ENCODE results near the gene AKAP13.

Gene AKAP13

GRCh38 chr15:85759376-85759775 lies 379.0 kb downstream of the AKAP13 start:
- H3K36me3 ChIP-seq (ENCODE audit: low read length) = no peaks in the 10 kb centered on the region
- H3K9me2 ChIP-seq (replicated peaks; ENCODE audit: insufficient read depth, low read length) = no peaks in the 10 kb centered on the region
- H3K27me3 ChIP-seq (ENCODE audit: low read length) = no peaks in the 10 kb centered on the region
- TF ChIP-seq EZH2phosphoT487 (conservative IDR thresholded peaks at IDR 0.05; ENCODE audit: low read length) = no peak
- TF ChIP-seq CTCF (IDR thresholded peaks at IDR 0.05; ENCODE audit: insufficient read depth, low read length, poor library complexity, severe bottlenecking) = no peak
- no peak overlapping the region for H3K4me2 ChIP-seq (ENCODE audit: low read depth, low read length, poor library complexity, severe bottlenecking)
- no peaks in the 10 kb centered on the region for H3F3A ChIP-seq (ENCODE audit: insufficient read depth)
- H3K9me3 ChIP-seq (ENCODE audit: insufficient read depth, low read length) = no peaks in the 10 kb centered on the region
- H3K79me2 ChIP-seq (ENCODE audit: insufficient read depth, low read length) = no peaks in the 10 kb centered on the region
- H3K9ac ChIP-seq (ENCODE audit: low read length) = no peak overlapping the region
- H3K4me3 ChIP-seq (ENCODE audit: insufficient read depth, low read length, poor library complexity, severe bottlenecking) = no peak overlapping the region
- no peak overlapping the region for H2AFZ ChIP-seq (ENCODE audit: low read depth, low read length, severe bottlenecking)
- no peak overlapping the region for H3K27ac ChIP-seq (ENCODE audit: low read depth, low read length)
- no peaks in the 10 kb centered on the region for H4K20me1 ChIP-seq (ENCODE audit: low read depth, low read length)

GRCh38 chr15:85760049-85760448 lies 379.6 kb downstream of the AKAP13 start:
- Histone ChIP-seq H3K36me3 (ENCODE audit: low read length) (no peaks in the 10 kb centered on the region), H3K4me2 (ENCODE audit: low read depth, low read length, poor library complexity, severe bottlenecking) (no peak overlapping the region), H3K27ac (ENCODE audit: low read depth, low read length) (no peak overlapping the region), H3F3A (ENCODE audit: insufficient read depth) (no peaks in the 10 kb centered on the region), H3K4me3 (ENCODE audit: insufficient read depth, low read length, poor library complexity, severe bottlenecking) (no peak overlapping the region), H3K9ac (ENCODE audit: low read length) (no peak overlapping the region), H2AFZ (ENCODE audit: low read depth, low read length, severe bottlenecking) (no peak overlapping the region), H3K79me2 (ENCODE audit: insufficient read depth, low read length) (no peaks in the 10 kb centered on the region), H3K9me2 (replicated peaks; ENCODE audit: insufficient read depth, low read length) (no peaks in the 10 kb centered on the region), H3K9me3 (ENCODE audit: insufficient read depth, low read length) (no peaks in the 10 kb centered on the region), H3K27me3 (ENCODE audit: low read length) (no peaks in the 10 kb centered on the region), H4K20me1 (ENCODE audit: low read depth, low read length) (no peaks in the 10 kb centered on the region)
- TF ChIP-seq EZH2phosphoT487 (conservative IDR thresholded peaks at IDR 0.05; ENCODE audit: low read length) = no peak
- TF ChIP-seq CTCF (IDR thresholded peaks at IDR 0.05; ENCODE audit: insufficient read depth, low read length, poor library complexity, severe bottlenecking) = no peak

- Histone ChIP-seq H3K27ac (ENCODE audit: low read depth, low read length) (no peak overlapping the region), H4K20me1 (ENCODE audit: low read depth, low read length) (no peaks in the 10 kb centered on the region), H3K4me3 (ENCODE audit: insufficient read depth, low read length, poor library complexity, severe bottlenecking) (no peak overlapping the region), H3K9me2 (replicated peaks; ENCODE audit: insufficient read depth, low read length) (no peaks in the 10 kb centered on the region), H3K9ac (ENCODE audit: low read length) (no peak overlapping the region), H3F3A (ENCODE audit: insufficient read depth) (no peaks in the 10 kb centered on the region), H2AFZ (ENCODE audit: low read depth, low read length, severe bottlenecking) (no peak overlapping the region), H3K27me3 (ENCODE audit: low read length) (no peaks in the 10 kb centered on the region), H3K4me2 (ENCODE audit: low read depth, low read length, poor library complexity, severe bottlenecking) (no peak overlapping the region), H3K79me2 (ENCODE audit: insufficient read depth, low read length) (no peaks in the 10 kb centered on the region), H3K9me3 (ENCODE audit: insufficient read depth, low read length) (no peaks in the 10 kb centered on the region), H3K36me3 (ENCODE audit: low read length) (no peaks in the 10 kb centered on the region)
- TF ChIP-seq CTCF (IDR thresholded peaks at IDR 0.05; ENCODE audit: insufficient read depth, low read length, poor library complexity, severe bottlenecking) (no peak), EZH2phosphoT487 (conservative IDR thresholded peaks at IDR 0.05; ENCODE audit: low read length) (no peak)
Observed at GRCh38 chr15:85760531-85761371, 380.3 kb downstream of the AKAP13 start.

Measured in SU-DHL-6 (cell line).